Liver (tissue), 9 donors: ENCODE measurements around the gene NAPA. TPM values are rescaled to one million over a fixed set of nuclear protein-coding genes. Genes with fewer than 3 reads are reported as not detected.

ENCODE experiments used
- DNase-seq: peaks from one replicate; pipeline ENCODE4 v3.0.0-alpha.2; 2017; ENCODE audit warnings: low spot score
- H3K27ac ChIP-seq, 2 donors: one replicate each; pipeline ENCODE4 v1.7.0; 2013; ENCODE audit warnings: inconsistent platforms in 2 of 2, low read length in 2 of 2, control low read depth in 1 of 2, low read depth in 1 of 2, mild to moderate bottlenecking in 1 of 2
- H3K27me3 ChIP-seq, 4 donors: one replicate each; pipeline versions ENCODE4 v1.6.1 to v1.7.0; 2013; ENCODE audit warnings: low read length in 3 of 4, inconsistent platforms in 1 of 4, mild to moderate bottlenecking in 1 of 4, moderate library complexity in 1 of 4; ENCODE audit not compliant: control insufficient read depth in 4 of 4, insufficient read depth in 4 of 4
- H3K36me3 ChIP-seq, 4 donors: one replicate each; pipeline versions ENCODE4 v1.6.1 to v1.7.0; 2013; ENCODE audit warnings: low read length in 3 of 4, mild to moderate bottlenecking in 3 of 4, low read depth in 1 of 4, moderate library complexity in 1 of 4; ENCODE audit not compliant: control insufficient read depth in 4 of 4, insufficient read depth in 3 of 4
- H3K4me1 ChIP-seq, 4 donors: one replicate each; pipeline versions ENCODE4 v1.6.1 to v1.7.0; 2013; ENCODE audit warnings: low read length in 3 of 4, mild to moderate bottlenecking in 3 of 4, moderate library complexity in 1 of 4; ENCODE audit not compliant: control insufficient read depth in 4 of 4, insufficient read depth in 4 of 4
- H3K4me3 ChIP-seq, 3 donors: one replicate each; pipeline versions ENCODE4 v1.6.1 to v1.7.0; 2013; ENCODE audit warnings: low read length in 3 of 3, control low read depth in 1 of 3, low read depth in 1 of 3, mild to moderate bottlenecking in 1 of 3
- H3K9ac ChIP-seq, 2 donors: one replicate each; pipeline ENCODE4 v1.7.0; 2013; ENCODE audit warnings: low read length in 2 of 2, mild to moderate bottlenecking in 2 of 2, moderate library complexity in 2 of 2, control low read depth in 1 of 2, low read depth in 1 of 2
- H3K9me3 ChIP-seq, 4 donors: one replicate each; pipeline versions ENCODE4 v1.6.1 to v1.7.0; 2013; ENCODE audit warnings: low read length in 3 of 4; ENCODE audit not compliant: control insufficient read depth in 4 of 4
- ATF3 ChIP-seq: IDR thresholded peaks from 2 replicates; pipeline ENCODE4 v1.6.1; 2016; ENCODE audit warnings: antibody characterized with exemption
- EGR1 ChIP-seq, 2 donors: IDR thresholded peaks; 2 replicates each; pipeline ENCODE4 v1.6.1; 2016 to 2018; ENCODE audit warnings: antibody characterized with exemption in 2 of 2, low read depth in 2 of 2
- FOXA1 ChIP-seq: IDR thresholded peaks from 2 replicates; pipeline ENCODE4 v1.6.1; 2016; ENCODE audit warnings: antibody characterized with exemption
- FOXA2 ChIP-seq: IDR thresholded peaks from 2 replicates; pipeline ENCODE4 v1.6.1; 2016; ENCODE audit warnings: antibody characterized with exemption
- GABPA ChIP-seq, 2 donors: IDR thresholded peaks in 1 of 2; conservative IDR thresholded peaks in 1 of 2; 2 replicates each; pipeline ENCODE4 v1.6.1; 2016; ENCODE audit warnings: antibody characterized with exemption in 2 of 2, mild to moderate bottlenecking in 1 of 2, moderate library complexity in 1 of 2
- HNF4A ChIP-seq, 2 donors: conservative IDR thresholded peaks; 2 replicates each; pipeline ENCODE4 v1.6.1; 2016; ENCODE audit warnings: antibody characterized with exemption in 2 of 2, mild to moderate bottlenecking in 2 of 2
- HNF4G ChIP-seq: IDR thresholded peaks from 2 replicates; pipeline ENCODE4 v1.6.1; 2016; ENCODE audit warnings: antibody characterized with exemption
- JUND ChIP-seq, 2 donors: IDR thresholded peaks; 2 replicates each; pipeline ENCODE4 v1.6.1; 2016; ENCODE audit warnings: antibody characterized with exemption in 2 of 2
- MAX ChIP-seq: IDR thresholded peaks from 2 replicates; pipeline ENCODE4 v1.6.1; 2016; ENCODE audit warnings: antibody characterized with exemption
- NR2F2 ChIP-seq: IDR thresholded peaks from 2 replicates; pipeline ENCODE4 v1.6.1; 2016; ENCODE audit warnings: antibody characterized with exemption
- RAD21 ChIP-seq, 2 donors: IDR thresholded peaks; 2 replicates each; pipeline ENCODE4 v1.6.1; 2016; ENCODE audit warnings: antibody characterized with exemption in 2 of 2, mild to moderate bottlenecking in 2 of 2
- RXRA ChIP-seq, 2 donors: IDR thresholded peaks; 2 replicates each; pipeline ENCODE4 v1.6.1; 2017 to 2018; ENCODE audit warnings: antibody characterized with exemption in 2 of 2, mild to moderate bottlenecking in 1 of 2
- SP1 ChIP-seq: IDR thresholded peaks from 2 replicates; pipeline ENCODE4 v1.6.1; 2018; ENCODE audit warnings: antibody characterized with exemption, mild to moderate bottlenecking
- TAF1 ChIP-seq: conservative IDR thresholded peaks from 2 replicates; pipeline ENCODE4 v1.6.1; 2016; ENCODE audit warnings: antibody characterized with exemption, mild to moderate bottlenecking
- YY1 ChIP-seq: IDR thresholded peaks from 2 replicates; pipeline ENCODE4 v1.6.1; 2016; ENCODE audit warnings: antibody characterized with exemption, mild to moderate bottlenecking
- ZBTB33 ChIP-seq: IDR thresholded peaks from 2 replicates; pipeline ENCODE4 v1.6.1; 2016; ENCODE audit warnings: antibody characterized with exemption
- WGBS: extraction: QIAGEN DNeasy Blood & Tissue Kit; methylation state at CpG from one replicate; pipeline ENCODE4 v1.1.7; 2013; 5-methylcytosine and 5-hydroxymethylcytosine counted together
- polyA plus RNA-seq, 2 donors: library from polyadenylated mRNA; stranded (reverse) in 1 of 2; unstranded in 1 of 2; fragments of 200-250 nt in 1 of 2; fragments of >200 nt in 1 of 2; fragmentation: Nextera tagmentation in 1 of 2; extraction: Ambion mirVana in 1 of 2; gene quantifications; one replicate each; pipeline versions ENCODE4 v1.2.1 to v1.2.3, GENCODE V29; 2013 to 2015
- total RNA-seq, 2 donors: library from RNA; depleted of rRNA; stranded (reverse); fragments of >200 nt; gene quantifications; one replicate each; pipeline ENCODE4 v1.2.3, GENCODE V29; 2014
- TF ChIP-seq, protein P1 (sequence below): fragments of 150-350 bp; IDR thresholded peaks from 2 replicates; pipeline ENCODE4 v1.5.1; 2017; ENCODE audit warnings: improper control_type of control experiment, low read depth, low read length; ENCODE audit not compliant: missing input control
- TF ChIP-seq, protein P2 (sequence below): IDR thresholded peaks from 2 replicates; pipeline ENCODE4 v1.6.1; 2016; ENCODE audit warnings: antibody characterized with exemption, mild to moderate bottlenecking
- donor health status: healthy.
- donor health status: healthy.
- donor health status: healthy.
- donor health status: healthy.
- donor health status: healthy.

NAPA gene
- total and polyA plus RNA-seq, 4 donors, result 73.4 to 132 (median 120) TPM

DNA sequence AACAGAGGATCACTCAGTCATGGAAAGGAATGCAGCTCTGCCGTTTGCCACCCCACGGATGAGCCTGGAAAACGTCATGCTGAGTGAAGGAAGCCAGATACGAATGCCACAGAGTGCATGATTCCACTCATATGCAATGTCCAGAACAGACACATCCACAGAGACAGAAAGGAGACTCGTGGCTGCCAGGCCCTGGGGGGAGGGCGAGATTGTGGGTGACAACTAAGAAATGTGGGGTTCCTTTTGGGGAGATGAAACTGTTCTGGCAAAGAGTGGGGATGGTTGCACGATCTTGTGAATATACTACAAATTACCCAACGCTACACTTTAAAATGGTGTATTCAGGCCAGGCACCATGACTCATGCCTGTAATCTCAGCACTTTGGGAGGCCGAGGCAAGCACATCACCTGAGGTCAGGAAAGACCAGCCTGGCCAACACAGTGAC, 27.2 kb upstream of the NAPA start:
- Histone ChIP-seq H3K4me3 (no peak overlapping the region), H3K27me3 (no peaks in the 10 kb centered on the region), H3K36me3 (no peaks in the 10 kb centered on the region), H3K4me1 (peaks cover 0 to 6% (median 0%) of the 10 kb centered on the region in 4 donors), H3K27ac (no peak overlapping the region), H3K9me3 (no peaks in the 10 kb centered on the region), H3K9ac (no peak overlapping the region)
- 85% methylated on average over 9 of the region's 9 CpGs for WGBS
- TF ChIP-seq NR2F2, result no peak
- no peak for TF ChIP-seq MAX
- no peak for TF ChIP-seq YY1
- no peak for TF ChIP-seq JUND (IDR thresholded peaks at IDR 0.05)
- TF ChIP-seq HNF4G, result no peak
- TF ChIP-seq SP1, result no peak
- TF ChIP-seq EGR1 (IDR thresholded peaks at IDR 0.05; ENCODE audit: low read depth in 2 of 2), result no peak
- TF ChIP-seq TAF1, result no peak
- TF ChIP-seq FOXA2, result no peak
- no peak for TF ChIP-seq FOXA1
- no peak for TF ChIP-seq ZBTB33
- TF ChIP-seq, protein P1, sequence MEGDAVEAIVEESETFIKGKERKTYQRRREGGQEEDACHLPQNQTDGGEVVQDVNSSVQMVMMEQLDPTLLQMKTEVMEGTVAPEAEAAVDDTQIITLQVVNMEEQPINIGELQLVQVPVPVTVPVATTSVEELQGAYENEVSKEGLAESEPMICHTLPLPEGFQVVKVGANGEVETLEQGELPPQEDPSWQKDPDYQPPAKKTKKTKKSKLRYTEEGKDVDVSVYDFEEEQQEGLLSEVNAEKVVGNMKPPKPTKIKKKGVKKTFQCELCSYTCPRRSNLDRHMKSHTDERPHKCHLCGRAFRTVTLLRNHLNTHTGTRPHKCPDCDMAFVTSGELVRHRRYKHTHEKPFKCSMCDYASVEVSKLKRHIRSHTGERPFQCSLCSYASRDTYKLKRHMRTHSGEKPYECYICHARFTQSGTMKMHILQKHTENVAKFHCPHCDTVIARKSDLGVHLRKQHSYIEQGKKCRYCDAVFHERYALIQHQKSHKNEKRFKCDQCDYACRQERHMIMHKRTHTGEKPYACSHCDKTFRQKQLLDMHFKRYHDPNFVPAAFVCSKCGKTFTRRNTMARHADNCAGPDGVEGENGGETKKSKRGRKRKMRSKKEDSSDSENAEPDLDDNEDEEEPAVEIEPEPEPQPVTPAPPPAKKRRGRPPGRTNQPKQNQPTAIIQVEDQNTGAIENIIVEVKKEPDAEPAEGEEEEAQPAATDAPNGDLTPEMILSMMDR, result no peak
- no peak for TF ChIP-seq ATF3
- TF ChIP-seq HNF4A (conservative IDR thresholded peaks at IDR 0.05), result no peak
- TF ChIP-seq, protein P2, sequence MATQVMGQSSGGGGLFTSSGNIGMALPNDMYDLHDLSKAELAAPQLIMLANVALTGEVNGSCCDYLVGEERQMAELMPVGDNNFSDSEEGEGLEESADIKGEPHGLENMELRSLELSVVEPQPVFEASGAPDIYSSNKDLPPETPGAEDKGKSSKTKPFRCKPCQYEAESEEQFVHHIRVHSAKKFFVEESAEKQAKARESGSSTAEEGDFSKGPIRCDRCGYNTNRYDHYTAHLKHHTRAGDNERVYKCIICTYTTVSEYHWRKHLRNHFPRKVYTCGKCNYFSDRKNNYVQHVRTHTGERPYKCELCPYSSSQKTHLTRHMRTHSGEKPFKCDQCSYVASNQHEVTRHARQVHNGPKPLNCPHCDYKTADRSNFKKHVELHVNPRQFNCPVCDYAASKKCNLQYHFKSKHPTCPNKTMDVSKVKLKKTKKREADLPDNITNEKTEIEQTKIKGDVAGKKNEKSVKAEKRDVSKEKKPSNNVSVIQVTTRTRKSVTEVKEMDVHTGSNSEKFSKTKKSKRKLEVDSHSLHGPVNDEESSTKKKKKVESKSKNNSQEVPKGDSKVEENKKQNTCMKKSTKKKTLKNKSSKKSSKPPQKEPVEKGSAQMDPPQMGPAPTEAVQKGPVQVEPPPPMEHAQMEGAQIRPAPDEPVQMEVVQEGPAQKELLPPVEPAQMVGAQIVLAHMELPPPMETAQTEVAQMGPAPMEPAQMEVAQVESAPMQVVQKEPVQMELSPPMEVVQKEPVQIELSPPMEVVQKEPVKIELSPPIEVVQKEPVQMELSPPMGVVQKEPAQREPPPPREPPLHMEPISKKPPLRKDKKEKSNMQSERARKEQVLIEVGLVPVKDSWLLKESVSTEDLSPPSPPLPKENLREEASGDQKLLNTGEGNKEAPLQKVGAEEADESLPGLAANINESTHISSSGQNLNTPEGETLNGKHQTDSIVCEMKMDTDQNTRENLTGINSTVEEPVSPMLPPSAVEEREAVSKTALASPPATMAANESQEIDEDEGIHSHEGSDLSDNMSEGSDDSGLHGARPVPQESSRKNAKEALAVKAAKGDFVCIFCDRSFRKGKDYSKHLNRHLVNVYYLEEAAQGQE, result no peak
- no peak for TF ChIP-seq GABPA (IDR thresholded peaks at IDR 0.05 in 1 of 2, conservative IDR thresholded peaks at IDR 0.05 in 1 of 2)
- TF ChIP-seq RAD21 (IDR thresholded peaks at IDR 0.05), result no peak
- no peak for TF ChIP-seq RXRA (IDR thresholded peaks at IDR 0.05)
- DNase-seq, result no peak
